ENCODE data around the gene PALM.
"Not testable (repeated sequence)": the region's sequence is repeated elsewhere in the genome, so short reads cannot be mapped to it uniquely, and the experiment has no call there.

Gene PALM

GRCh38 chr19:738509-739128 lies 29.9 kb downstream of the PALM start:
- Histone ChIP-seq H3K4me1 (ENCODE audit: insufficient read depth, low read length, poor library complexity, severe bottlenecking) (no peaks in the 10 kb centered on the region), H3K79me2 (ENCODE audit: insufficient read depth, low read length) (no peaks in the 10 kb centered on the region), H2AFZ (ENCODE audit: low read length) (no peak overlapping the region), H3K4me3 (ENCODE audit: low read length, poor library complexity, severe bottlenecking) (no peak overlapping the region), H3K27me3 (ENCODE audit: insufficient read depth, low read length, poor library complexity, severe bottlenecking) (no peaks in the 10 kb centered on the region), H3K9me2 (replicated peaks; ENCODE audit: low read depth, low read length) (no peaks in the 10 kb centered on the region), H3K4me2 (ENCODE audit: low read depth, low read length, poor library complexity, severe bottlenecking) (no peak overlapping the region), H3K9ac (ENCODE audit: low read depth, low read length, poor library complexity, severe bottlenecking) (no peak overlapping the region), H3K9me3 (ENCODE audit: insufficient read depth, low read depth, low read length) (no peaks in the 10 kb centered on the region), H3K36me3 (ENCODE audit: insufficient read depth, low read length) (no peaks in the 10 kb centered on the region), H4K20me1 (ENCODE audit: insufficient read depth, low read length, poor library complexity, severe bottlenecking) (no peaks in the 10 kb centered on the region), H3F3A (ENCODE audit: low read depth) (no peaks in the 10 kb centered on the region)
- TF ChIP-seq EZH2phosphoT487 (IDR thresholded peaks at IDR 0.05; ENCODE audit: borderline replicate concordance) (no peak), CTCF (conservative IDR thresholded peaks at IDR 0.05; ENCODE audit: low read length) (no peak)

DNA sequence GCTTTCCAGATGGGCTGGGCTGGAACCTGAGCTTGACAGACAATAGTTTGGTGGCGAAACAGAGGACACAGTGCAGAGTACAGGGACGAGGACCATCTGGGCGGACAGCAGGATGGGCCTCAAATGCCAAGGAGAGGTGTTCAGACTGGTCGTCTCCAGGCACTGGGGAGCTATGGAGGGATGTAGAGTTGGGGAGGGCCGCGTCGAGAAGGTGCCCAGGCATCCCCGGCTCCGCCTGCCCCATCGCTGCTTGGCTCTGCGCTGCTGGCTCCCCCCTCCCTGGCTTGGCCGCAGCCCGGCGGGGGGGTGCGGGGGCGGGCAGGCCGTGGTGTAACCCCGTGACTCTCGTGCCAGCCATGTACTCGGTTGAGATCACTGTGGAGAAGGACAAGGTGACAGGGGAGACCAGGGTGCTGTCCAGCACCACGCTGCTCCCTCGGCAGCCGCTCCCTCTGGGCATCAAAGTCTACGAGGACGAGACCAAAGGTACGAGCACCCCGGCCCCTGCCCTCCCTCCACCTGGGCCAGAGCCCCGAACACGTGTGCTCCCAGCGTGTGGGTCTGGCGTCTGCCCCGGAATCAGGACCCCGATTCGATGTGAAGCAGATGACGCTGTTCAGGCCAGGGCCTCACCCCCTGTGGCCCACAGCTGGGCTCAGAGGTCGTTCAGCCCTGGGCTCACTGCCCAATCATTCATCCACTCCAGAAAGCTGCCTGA lies 31.4 kb downstream of the PALM start:
- no peaks in the 10 kb centered on the region for H3K9me3 ChIP-seq (ENCODE audit: insufficient read depth, low read depth, low read length)
- no peaks in the 10 kb centered on the region for H3F3A ChIP-seq (ENCODE audit: low read depth)
- TF ChIP-seq CTCF (conservative IDR thresholded peaks at IDR 0.05; ENCODE audit: low read length) (no peak), EZH2phosphoT487 (IDR thresholded peaks at IDR 0.05; ENCODE audit: borderline replicate concordance) (no peak)

GRCh38 chr19:740816-741505 lies 32.2 kb downstream of the PALM start:
- H3K36me3 ChIP-seq (ENCODE audit: insufficient read depth, low read length); H3K9ac ChIP-seq (ENCODE audit: low read depth, low read length, poor library complexity, severe bottlenecking): not testable (repeated sequence)

More for the DNA sequence above, 31.4 kb downstream of the PALM start:
- H2AFZ ChIP-seq (ENCODE audit: low read length) = no peak overlapping the region
- no peak overlapping the region for H3K4me3 ChIP-seq (ENCODE audit: low read length, poor library complexity, severe bottlenecking)
- no peak overlapping the region for H3K4me2 ChIP-seq (ENCODE audit: low read depth, low read length, poor library complexity, severe bottlenecking)
- no peaks in the 10 kb centered on the region for H3K36me3 ChIP-seq (ENCODE audit: insufficient read depth, low read length)
- H3K9ac ChIP-seq (ENCODE audit: low read depth, low read length, poor library complexity, severe bottlenecking) = no peak overlapping the region
- H3K4me1 ChIP-seq (ENCODE audit: insufficient read depth, low read length, poor library complexity, severe bottlenecking) = no peaks in the 10 kb centered on the region
- H4K20me1 ChIP-seq (ENCODE audit: insufficient read depth, low read length, poor library complexity, severe bottlenecking) = no peaks in the 10 kb centered on the region
- H3K9me2 ChIP-seq (replicated peaks; ENCODE audit: low read depth, low read length) = no peaks in the 10 kb centered on the region
- no peaks in the 10 kb centered on the region for H3K79me2 ChIP-seq (ENCODE audit: insufficient read depth, low read length)
- no peaks in the 10 kb centered on the region for H3K27me3 ChIP-seq (ENCODE audit: insufficient read depth, low read length, poor library complexity, severe bottlenecking)

More at GRCh38 chr19:740816-741505, 32.2 kb downstream of the PALM start:
- not testable (repeated sequence) for H2AFZ ChIP-seq (ENCODE audit: low read length); H3K9me3 ChIP-seq (ENCODE audit: insufficient read depth, low read depth, low read length); H3K9me2 ChIP-seq (replicated peaks; ENCODE audit: low read depth, low read length); H4K20me1 ChIP-seq (ENCODE audit: insufficient read depth, low read length, poor library complexity, severe bottlenecking); H3K4me2 ChIP-seq (ENCODE audit: low read depth, low read length, poor library complexity, severe bottlenecking); H3K4me3 ChIP-seq (ENCODE audit: low read length, poor library complexity, severe bottlenecking); H3K4me1 ChIP-seq (ENCODE audit: insufficient read depth, low read length, poor library complexity, severe bottlenecking); H3K27me3 ChIP-seq (ENCODE audit: insufficient read depth, low read length, poor library complexity, severe bottlenecking); H3K79me2 ChIP-seq (ENCODE audit: insufficient read depth, low read length); H3F3A ChIP-seq (ENCODE audit: low read depth)
